Stimulated activated CD4-positive, alpha-beta T cell treated with anti-CD3 and anti-CD28 coated beads, TNF-alpha, amount 100 ng/mL, for 24 hours (primary cell): Measurements from ENCODE around the gene ABHD17A.
A peak's percentile ranks its signal among the peaks of the same experiment; 100 is the strongest.

Source experiments
- DNase-seq, 3 experiments: peaks; one replicate each; pipeline ENCODE4 v3.0.0-alpha.2; 2020; ENCODE audit warnings: low read depth in 3 of 3

Gene ABHD17A

GRCh38 chr19:1864480-1865171, 20.7 kb downstream of the ABHD17A start:
- peak in 2 of 3 experiments; percentile 46 to 62 for DNase-seq

- peak; percentile 83 to 93 (median 92) for DNase-seq
These were observed 21.4 kb downstream of the ABHD17A start for GRCh38 chr19:1863638-1864479.

- no peak for DNase-seq
These were observed 22.0 kb downstream of the ABHD17A start, which contains the start of gene KLF16 for GRCh38 chr19:1863328-1863637. TSS of gene KLF16 (minus strand) at chr19:1863579. CDS start at chr19:1863497, 82 bp downstream.

GRCh38 chr19:1862424-1863327, 22.6 kb downstream of the ABHD17A start:
- peak in 1 of 3 experiments; percentile 51 for DNase-seq

- DNase-seq: no peak
These were observed 23.2 kb downstream of the ABHD17A start for GRCh38 chr19:1862068-1862423.

GRCh38 chr19:1861599-1862031, 23.7 kb downstream of the ABHD17A start:
- DNase-seq: no peak

- DNase-seq: no peak
These were observed 24.3 kb downstream of the ABHD17A start for GRCh38 chr19:1860821-1861598.

GRCh38 chr19:1860042-1860775, 25.1 kb downstream of the ABHD17A start:
- DNase-seq: peak in 1 of 3 experiments; percentile 50

- DNase-seq: no peak
These were observed 25.9 kb downstream of the ABHD17A start for GRCh38 chr19:1859331-1859781.

GRCh38 chr19:1858412-1859081, 26.7 kb downstream of the ABHD17A start:
- DNase-seq: no peak

GRCh38 chr19:1857648-1858326, 27.5 kb downstream of the ABHD17A start:
- no peak for DNase-seq

GRCh38 chr19:1856698-1857603, 28.3 kb downstream of the ABHD17A start:
- DNase-seq: peak in 1 of 3 experiments; percentile 61

GRCh38 chr19:1856345-1856697, 29.0 kb downstream of the ABHD17A start:
- no peak for DNase-seq

- peak in 1 of 3 experiments; percentile 40 for DNase-seq
These were observed 29.5 kb downstream of the ABHD17A start for GRCh38 chr19:1855828-1856255.

- DNase-seq: peak in 2 of 3 experiments; percentile 47 to 87
These were observed 30.1 kb downstream of the ABHD17A start for GRCh38 chr19:1855040-1855827.

GRCh38 chr19:1854542-1855039, 30.7 kb downstream of the ABHD17A start:
- DNase-seq: no peak

- no peak for DNase-seq
These were observed 31.2 kb downstream of the ABHD17A start for GRCh38 chr19:1854039-1854541.
